A549 (cell line): ENCODE results near the gene ALDH4A1. TPM values are rescaled to one million over a fixed set of nuclear protein-coding genes. Genes with fewer than 3 reads are reported as not detected.

Experiments
- ATAC-seq, 2 experiments: fragments of 200-7000 bp in 1 of 2; fragments of >200 bp in 1 of 2; cut with Nextera tagmentation in 1 of 2; cut with Tn5 transposase in 1 of 2; 3 replicates each; pipeline versions ENCODE4 v1.8.0 to v1.9.1; 2018 to 2020; ENCODE audit warnings: mild to moderate bottlenecking in 1 of 2, moderate library complexity in 1 of 2
- CTCF ChIA-PET: fragments of 300-600 bp; sonication (Branson Sonifier 250); formaldehyde crosslinking; extraction: SDS; loops from one replicate; lab custom pipeline; 2021; ENCODE audit warnings: antibody characterized with exemption, inconsistent platforms; lab: Yijun Ruan, JAX
- POLR2A ChIA-PET: fragments of 350-600 bp; formaldehyde crosslinking; extraction: SDS; loops from one replicate; lab custom pipeline; 2021; ENCODE audit warnings: antibody characterized with exemption, inconsistent platforms; lab: Yijun Ruan, JAX
- DNase-seq, 2 experiments: peaks; one replicate each; pipeline versions ENCODE4 v3.0.0 to v3.0.0-alpha.2; 2011 to 2016; ENCODE audit warnings: low read depth in 1 of 2, low spot score in 1 of 2
- FAIRE-seq: peaks from 2 replicates; lab custom pipeline; 2011; peaks lifted over from hg19 to GRCh38; lab: Jason Lieb, UNC
- H3K27ac ChIP-seq, 2 experiments: fragments of >200 bp; sonication (Bioruptor Twin); formaldehyde crosslinking; 3 replicates each; pipeline ENCODE4 v1.5.1; 2016 to 2017
- H3K4me1 ChIP-seq: fragments of >200 bp; sonication (Bioruptor Twin); formaldehyde crosslinking; 3 replicates; pipeline ENCODE4 v1.6.1; 2016
- H3K4me2 ChIP-seq: fragments of >200 bp; sonication (Bioruptor Twin); formaldehyde crosslinking; 3 replicates; pipeline ENCODE4 v1.6.1; 2016
- H3K4me3 ChIP-seq: fragments of >200 bp; sonication (Bioruptor Twin); formaldehyde crosslinking; 3 replicates; pipeline ENCODE4 v1.5.1; 2016
- H3K9me3 ChIP-seq: fragments of >200 bp; sonication (Bioruptor Twin); formaldehyde crosslinking; 3 replicates; pipeline ENCODE4 v1.6.1; 2016
- BHLHE40 ChIP-seq: IDR thresholded peaks from 2 replicates; pipeline ENCODE4 v1.6.1; 2012; ENCODE audit warnings: low read depth, low read length, inconsistent platforms
- CBX8 ChIP-seq: fragments of 200-600 bp; sonication (generic); IDR thresholded peaks from 2 replicates; pipeline ENCODE4 v1.6.1; 2016
- CHD2 ChIP-seq: fragments of 150-350 bp; IDR thresholded peaks from 2 replicates; pipeline ENCODE4 v1.6.1; 2014; ENCODE audit warnings: low read length; ENCODE audit not compliant: partially characterized antibody
- EHF ChIP-seq: fragments of 250-450 bp; sonication (Bioruptor Pico); IDR thresholded peaks from 2 replicates; pipeline ENCODE4 v1.5.0; 2020; ENCODE audit warnings: mild to moderate bottlenecking
- ESRRA ChIP-seq: fragments of 150-350 bp; IDR thresholded peaks from 2 replicates; pipeline ENCODE4 v1.6.1; 2014; ENCODE audit warnings: mild to moderate bottlenecking, low read length, borderline replicate concordance
- FOSB ChIP-seq: fragments of 250-450 bp; sonication (Bioruptor Pico); IDR thresholded peaks from 2 replicates; pipeline ENCODE4 v1.5.0; 2020; ENCODE audit warnings: mild to moderate bottlenecking, moderate library complexity
- FOXS1 ChIP-seq: fragments of 250-450 bp; sonication (Bioruptor Pico); IDR thresholded peaks from 2 replicates; pipeline ENCODE4 v1.5.0; 2020; ENCODE audit warnings: mild to moderate bottlenecking, moderate library complexity
- HDAC2 ChIP-seq: fragments of 200-600 bp; sonication (generic); IDR thresholded peaks from 2 replicates; pipeline ENCODE4 v1.6.1; 2016
- HOXA7 ChIP-seq: fragments of 250-450 bp; sonication (Bioruptor Pico); IDR thresholded peaks from 2 replicates; pipeline ENCODE4 v1.5.0; 2020; ENCODE audit warnings: mild to moderate bottlenecking, moderate library complexity
- MAFK ChIP-seq: fragments of 450-650 bp; IDR thresholded peaks from 2 replicates; pipeline ENCODE4 v1.6.1; 2014; ENCODE audit not compliant: partially characterized antibody
- NFE2L2 ChIP-seq: fragments of 150-350 bp; conservative IDR thresholded peaks from 2 replicates; pipeline ENCODE4 v1.6.1; 2014; ENCODE audit warnings: low read length
- NPAS2 ChIP-seq: fragments of 250-450 bp; sonication (Bioruptor Pico); IDR thresholded peaks from 2 replicates; pipeline ENCODE4 v1.8.0; 2022; ENCODE audit warnings: mild to moderate bottlenecking, moderate library complexity, borderline replicate concordance
- RNF2 ChIP-seq: fragments of 200-600 bp; sonication (generic); IDR thresholded peaks from 2 replicates; pipeline ENCODE4 v1.6.1; 2016; ENCODE audit warnings: low read depth, mild to moderate bottlenecking, antibody characterized with exemption, moderate library complexity, borderline replicate concordance
- SMC3 ChIP-seq: fragments of >200 bp; sonication (Bioruptor Twin); formaldehyde crosslinking; IDR thresholded peaks from 3 replicates; pipeline ENCODE4 v1.6.1; 2018; ENCODE audit warnings: inconsistent platforms
- SREBF2 ChIP-seq: fragments of 450-650 bp; IDR thresholded peaks from 2 replicates; pipeline ENCODE4 v1.6.1; 2014; ENCODE audit warnings: mild to moderate bottlenecking, moderate library complexity
- TP53 ChIP-seq: fragments of 250-450 bp; sonication (Bioruptor Pico); IDR thresholded peaks from 2 replicates; pipeline ENCODE4 v1.5.0; 2021; ENCODE audit warnings: mild to moderate bottlenecking, moderate library complexity
- ZNF302 ChIP-seq: fragments of 250-450 bp; sonication (Bioruptor Pico); IDR thresholded peaks from 2 replicates; pipeline ENCODE4 v1.9.0; 2021; ENCODE audit warnings: inconsistent platforms, mild to moderate bottlenecking, moderate library complexity
- WGBS: methylation state at CpG from one replicate; pipeline ENCODE4 v1.1.6; 2017; ENCODE audit errors: missing lambda C conversion rate; 5-methylcytosine and 5-hydroxymethylcytosine counted together
- polyA plus RNA-seq, 4 experiments: library from polyadenylated mRNA; depleted of rRNA in 3 of 4; stranded (reverse); fragments of >200 nt; fragmentation: RNase III in 1 of 4; extraction: RNeasy Plus Mini Kit Qiagen cat#74134 plus additional on column Dnase treatment in 1 of 4; gene quantifications; 2 replicates in 3 of 4; 3 replicates in 1 of 4; pipeline ENCODE4 v1.2.3, GENCODE V29; 2011 to 2017
- TF ChIP-seq, protein P1 (sequence below): fragments of >200 bp; sonication (Bioruptor Twin); formaldehyde crosslinking; IDR thresholded peaks from 3 replicates; pipeline ENCODE4 v1.5.1; 2016
- TF ChIP-seq, protein P2 (sequence below): fragments of 250-450 bp; sonication (Bioruptor Pico); IDR thresholded peaks from 2 replicates; pipeline ENCODE4 v1.5.0; 2021; ENCODE audit warnings: mild to moderate bottlenecking, moderate library complexity, borderline replicate concordance
- TF ChIP-seq, protein P3 (sequence below): fragments of 150-350 bp; IDR thresholded peaks from 2 replicates; pipeline ENCODE4 v1.6.1; 2014; ENCODE audit warnings: low read depth, mild to moderate bottlenecking, low read length
- TF ChIP-seq, protein P4 (sequence below): fragments of >200 bp; sonication (Bioruptor Twin); formaldehyde crosslinking; IDR thresholded peaks from 3 replicates; pipeline ENCODE4 v1.6.1; 2016

Gene ALDH4A1
- polyA plus RNA-seq, 2 of the 4 experiments (the other 2 are of a cell fraction) = 9.4 to 15.4 TPM

DNA sequence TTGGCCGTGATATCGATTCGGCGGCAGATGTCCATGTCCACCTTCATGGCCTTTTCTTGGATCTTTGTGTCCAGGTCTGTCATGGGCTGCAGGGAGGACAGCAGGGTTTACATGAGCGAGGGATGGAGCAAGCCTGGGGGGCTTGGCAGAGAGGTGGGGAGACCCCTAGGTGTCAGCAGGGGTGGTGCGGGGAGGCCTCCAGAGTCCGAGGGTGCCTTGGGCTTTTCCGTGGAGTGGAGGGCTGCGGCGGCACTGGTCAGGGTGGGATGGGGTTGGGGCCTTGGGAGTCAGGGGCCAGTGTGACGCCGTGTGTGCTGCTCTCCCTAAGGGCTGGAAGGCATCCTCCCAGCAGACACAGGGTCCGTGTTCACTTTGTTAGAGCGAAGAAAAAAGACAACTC, 16.1 kb upstream of the ALDH4A1 start (continued):
- TF ChIP-seq RNF2 = no peak

DNA sequence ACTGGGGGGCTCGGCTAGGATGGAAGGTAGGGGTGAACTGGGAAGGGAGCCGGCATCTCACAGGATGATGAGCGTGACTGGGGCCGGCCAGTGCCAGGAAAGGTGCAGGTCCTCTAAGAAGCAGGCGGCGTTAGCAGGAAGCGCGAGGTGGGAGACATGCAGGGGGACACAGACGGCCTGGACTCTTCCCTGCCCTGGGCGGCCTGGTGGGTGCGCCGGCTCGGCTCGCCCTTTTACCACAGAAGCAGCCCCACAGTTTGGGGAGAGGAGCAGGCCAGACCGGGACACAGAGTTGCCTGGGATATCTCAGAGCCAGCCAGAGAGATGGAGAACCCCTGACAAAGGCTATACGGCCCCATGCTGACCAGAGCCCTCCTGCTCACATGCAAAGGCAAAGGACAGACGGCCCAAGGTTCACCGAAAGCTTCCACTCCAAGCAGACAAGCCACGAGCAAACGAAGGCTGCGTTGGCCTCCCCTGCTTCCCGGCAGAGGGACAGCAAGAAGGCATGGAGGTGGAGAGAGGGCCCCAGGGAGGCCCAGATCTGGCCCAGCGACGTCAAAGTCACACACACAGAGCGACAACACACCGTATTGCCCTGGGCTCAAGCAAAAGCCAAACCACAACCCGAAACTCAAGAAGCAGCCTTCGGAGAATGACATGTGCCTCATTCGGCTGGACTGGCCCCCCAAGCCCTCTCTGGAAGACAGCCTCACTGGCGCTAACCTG, 14.9 kb upstream of the ALDH4A1 start:
- POLR2A ChIA-PET = no interaction called here
- ATAC-seq = no peak
- no peak for TF ChIP-seq BHLHE40
- TF ChIP-seq NFE2L2 = no peak
- no peak for TF ChIP-seq MAFK
- no peak for TF ChIP-seq EHF (CRISPR knock-in tag)
- TF ChIP-seq SMC3 = no peak
- TF ChIP-seq, protein P1, sequence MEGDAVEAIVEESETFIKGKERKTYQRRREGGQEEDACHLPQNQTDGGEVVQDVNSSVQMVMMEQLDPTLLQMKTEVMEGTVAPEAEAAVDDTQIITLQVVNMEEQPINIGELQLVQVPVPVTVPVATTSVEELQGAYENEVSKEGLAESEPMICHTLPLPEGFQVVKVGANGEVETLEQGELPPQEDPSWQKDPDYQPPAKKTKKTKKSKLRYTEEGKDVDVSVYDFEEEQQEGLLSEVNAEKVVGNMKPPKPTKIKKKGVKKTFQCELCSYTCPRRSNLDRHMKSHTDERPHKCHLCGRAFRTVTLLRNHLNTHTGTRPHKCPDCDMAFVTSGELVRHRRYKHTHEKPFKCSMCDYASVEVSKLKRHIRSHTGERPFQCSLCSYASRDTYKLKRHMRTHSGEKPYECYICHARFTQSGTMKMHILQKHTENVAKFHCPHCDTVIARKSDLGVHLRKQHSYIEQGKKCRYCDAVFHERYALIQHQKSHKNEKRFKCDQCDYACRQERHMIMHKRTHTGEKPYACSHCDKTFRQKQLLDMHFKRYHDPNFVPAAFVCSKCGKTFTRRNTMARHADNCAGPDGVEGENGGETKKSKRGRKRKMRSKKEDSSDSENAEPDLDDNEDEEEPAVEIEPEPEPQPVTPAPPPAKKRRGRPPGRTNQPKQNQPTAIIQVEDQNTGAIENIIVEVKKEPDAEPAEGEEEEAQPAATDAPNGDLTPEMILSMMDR = no peak
- no peak for TF ChIP-seq FOSB (CRISPR knock-in tag)
- TF ChIP-seq, protein P2, sequence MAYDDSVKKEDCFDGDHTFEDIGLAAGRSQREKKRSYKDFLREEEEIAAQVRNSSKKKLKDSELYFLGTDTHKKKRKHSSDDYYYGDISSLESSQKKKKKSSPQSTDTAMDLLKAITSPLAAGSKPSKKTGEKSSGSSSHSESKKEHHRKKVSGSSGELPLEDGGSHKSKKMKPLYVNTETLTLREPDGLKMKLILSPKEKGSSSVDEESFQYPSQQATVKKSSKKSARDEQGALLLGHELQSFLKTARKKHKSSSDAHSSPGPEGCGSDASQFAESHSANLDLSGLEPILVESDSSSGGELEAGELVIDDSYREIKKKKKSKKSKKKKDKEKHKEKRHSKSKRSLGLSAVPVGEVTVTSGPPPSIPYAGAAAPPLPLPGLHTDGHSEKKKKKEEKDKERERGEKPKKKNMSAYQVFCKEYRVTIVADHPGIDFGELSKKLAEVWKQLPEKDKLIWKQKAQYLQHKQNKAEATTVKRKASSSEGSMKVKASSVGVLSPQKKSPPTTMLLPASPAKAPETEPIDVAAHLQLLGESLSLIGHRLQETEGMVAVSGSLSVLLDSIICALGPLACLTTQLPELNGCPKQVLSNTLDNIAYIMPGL (CRISPR knock-in tag) = no peak
- no peak for TF ChIP-seq SREBF2
- TF ChIP-seq, protein P3, sequence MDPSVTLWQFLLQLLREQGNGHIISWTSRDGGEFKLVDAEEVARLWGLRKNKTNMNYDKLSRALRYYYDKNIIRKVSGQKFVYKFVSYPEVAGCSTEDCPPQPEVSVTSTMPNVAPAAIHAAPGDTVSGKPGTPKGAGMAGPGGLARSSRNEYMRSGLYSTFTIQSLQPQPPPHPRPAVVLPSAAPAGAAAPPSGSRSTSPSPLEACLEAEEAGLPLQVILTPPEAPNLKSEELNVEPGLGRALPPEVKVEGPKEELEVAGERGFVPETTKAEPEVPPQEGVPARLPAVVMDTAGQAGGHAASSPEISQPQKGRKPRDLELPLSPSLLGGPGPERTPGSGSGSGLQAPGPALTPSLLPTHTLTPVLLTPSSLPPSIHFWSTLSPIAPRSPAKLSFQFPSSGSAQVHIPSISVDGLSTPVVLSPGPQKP = no peak
- Histone ChIP-seq H3K27ac (no peak overlapping the region), H3K9me3 (no peaks in the 10 kb centered on the region), H3K4me1 (peaks cover 38% of the 10 kb centered on the region), H3K4me3 (no peak overlapping the region), H3K4me2 (no peak overlapping the region)
- CTCF ChIA-PET = interaction anchor here (4.6 to 20.0 kb wide), 2 partner anchors 12 to 177 kb away, joined by 47 to 319 read pairs; partner anchors contain the start of gene ALDH4A1
- FAIRE-seq = no peak
- DNase-seq = no peak
- whole genome bisulfite sequencing = 90% methylated on average over 27 of the region's 30 CpGs

DNA sequence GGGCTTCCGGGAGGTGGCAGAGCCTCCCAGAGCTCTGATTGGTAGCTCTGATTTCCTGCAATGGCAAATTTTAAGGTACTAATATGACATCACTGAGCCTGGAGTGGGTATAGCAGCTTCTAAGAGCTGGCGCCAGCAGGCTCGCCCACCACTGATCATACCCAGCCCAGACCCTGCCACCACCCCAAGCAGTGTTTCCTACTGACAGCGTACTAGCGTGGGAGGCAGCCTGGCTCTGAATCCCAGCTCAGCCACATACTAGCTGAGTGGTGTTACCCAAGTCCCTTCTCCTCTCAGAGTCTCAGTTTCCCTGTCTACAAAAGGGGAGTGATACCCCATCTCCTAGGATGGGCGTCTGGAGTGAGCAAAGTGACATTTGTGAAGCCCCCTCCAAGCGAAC, 13.0 kb upstream of the ALDH4A1 start:
- H3K9me3 ChIP-seq = no peaks in the 10 kb centered on the region
- peaks cover 24% of the 10 kb centered on the region for H3K4me1 ChIP-seq
- CTCF ChIA-PET = interaction anchor here (0.6 to 20.0 kb wide), 12 partner anchors 9 to 318 kb away, joined by 3 to 319 read pairs (median 8); partner anchors contain the start of gene ALDH4A1
- no peak for TF ChIP-seq CBX8
- no peak for TF ChIP-seq HDAC2
- no peak for TF ChIP-seq ESRRA
- no peak for TF ChIP-seq TP53 (CRISPR knock-in tag)
- TF ChIP-seq NPAS2 (CRISPR knock-in tag) = no peak
- no peak for TF ChIP-seq FOXS1
- no peak for TF ChIP-seq HOXA7 (CRISPR knock-in tag)
- TF ChIP-seq CHD2 = no peak
- TF ChIP-seq, protein P4, sequence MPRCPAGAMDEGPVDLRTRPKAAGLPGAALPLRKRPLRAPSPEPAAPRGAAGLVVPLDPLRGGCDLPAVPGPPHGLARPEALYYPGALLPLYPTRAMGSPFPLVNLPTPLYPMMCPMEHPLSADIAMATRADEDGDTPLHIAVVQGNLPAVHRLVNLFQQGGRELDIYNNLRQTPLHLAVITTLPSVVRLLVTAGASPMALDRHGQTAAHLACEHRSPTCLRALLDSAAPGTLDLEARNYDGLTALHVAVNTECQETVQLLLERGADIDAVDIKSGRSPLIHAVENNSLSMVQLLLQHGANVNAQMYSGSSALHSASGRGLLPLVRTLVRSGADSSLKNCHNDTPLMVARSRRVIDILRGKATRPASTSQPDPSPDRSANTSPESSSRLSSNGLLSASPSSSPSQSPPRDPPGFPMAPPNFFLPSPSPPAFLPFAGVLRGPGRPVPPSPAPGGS = no peak
- TF ChIP-seq ZNF302 = no peak
- TF ChIP-seq, all 56 proteins: peak for 0
- peak overlapping the region in 1 of 2 experiments; percentile 66; a peak in 3 of 6 replicates for H3K27ac ChIP-seq
- no peak overlapping the region for H3K4me3 ChIP-seq
- POLR2A ChIA-PET = no interaction called here
- no peak overlapping the region for H3K4me2 ChIP-seq
- ATAC-seq (no peak), FAIRE-seq (no peak), DNase-seq (no peak)
- WGBS = 84% methylated on average over 7 of the region's 7 CpGs
